GM12801 (cell line): ENCODE results near the gene MTTP.

ENCODE experiments used
- TF ChIP-seq, protein P1 (sequence below): IDR thresholded peaks from one replicate; pipeline ENCODE4 v1.5.1; 2011; ENCODE audit warnings: control low read depth; ENCODE audit not compliant: insufficient read length; ENCODE audit errors: extremely low read depth

MTTP gene

DNA sequence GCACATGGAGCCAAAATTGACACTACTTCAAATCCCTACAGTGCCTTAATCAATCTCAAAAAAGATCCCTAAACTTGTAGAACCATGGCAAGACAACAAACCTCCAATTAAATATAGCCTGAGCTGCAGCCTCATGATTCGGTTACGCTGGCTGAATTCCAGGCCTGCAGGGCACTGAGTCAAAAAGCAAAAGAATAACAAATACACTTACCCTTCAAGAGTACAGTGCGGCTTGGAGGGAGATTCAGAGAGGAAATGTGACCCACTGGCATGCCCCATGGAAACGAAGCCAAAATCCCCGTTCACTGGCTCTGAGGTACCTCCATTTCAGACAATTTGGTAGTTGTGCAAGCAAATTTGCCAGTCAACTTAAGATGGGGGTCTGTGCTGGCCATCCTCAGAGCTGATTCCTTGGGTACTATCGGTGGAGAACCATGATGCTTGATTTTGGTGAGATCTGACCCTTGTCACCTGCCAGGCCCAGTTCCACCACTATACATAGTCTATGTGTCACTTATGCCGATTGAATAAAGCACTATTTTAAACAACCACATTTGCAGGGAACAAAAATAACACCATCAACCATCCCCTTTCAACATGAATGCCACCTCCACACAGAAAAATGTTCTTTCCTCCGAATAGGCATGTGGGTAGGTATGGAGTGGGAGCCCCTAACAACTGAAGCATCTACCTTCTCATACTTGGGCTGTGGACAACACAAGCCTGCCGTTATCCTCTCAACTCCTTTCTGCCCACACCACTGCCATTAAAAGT, 80.9 kb downstream of the MTTP start:
- TF ChIP-seq, protein P1, sequence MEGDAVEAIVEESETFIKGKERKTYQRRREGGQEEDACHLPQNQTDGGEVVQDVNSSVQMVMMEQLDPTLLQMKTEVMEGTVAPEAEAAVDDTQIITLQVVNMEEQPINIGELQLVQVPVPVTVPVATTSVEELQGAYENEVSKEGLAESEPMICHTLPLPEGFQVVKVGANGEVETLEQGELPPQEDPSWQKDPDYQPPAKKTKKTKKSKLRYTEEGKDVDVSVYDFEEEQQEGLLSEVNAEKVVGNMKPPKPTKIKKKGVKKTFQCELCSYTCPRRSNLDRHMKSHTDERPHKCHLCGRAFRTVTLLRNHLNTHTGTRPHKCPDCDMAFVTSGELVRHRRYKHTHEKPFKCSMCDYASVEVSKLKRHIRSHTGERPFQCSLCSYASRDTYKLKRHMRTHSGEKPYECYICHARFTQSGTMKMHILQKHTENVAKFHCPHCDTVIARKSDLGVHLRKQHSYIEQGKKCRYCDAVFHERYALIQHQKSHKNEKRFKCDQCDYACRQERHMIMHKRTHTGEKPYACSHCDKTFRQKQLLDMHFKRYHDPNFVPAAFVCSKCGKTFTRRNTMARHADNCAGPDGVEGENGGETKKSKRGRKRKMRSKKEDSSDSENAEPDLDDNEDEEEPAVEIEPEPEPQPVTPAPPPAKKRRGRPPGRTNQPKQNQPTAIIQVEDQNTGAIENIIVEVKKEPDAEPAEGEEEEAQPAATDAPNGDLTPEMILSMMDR, result no peak

DNA sequence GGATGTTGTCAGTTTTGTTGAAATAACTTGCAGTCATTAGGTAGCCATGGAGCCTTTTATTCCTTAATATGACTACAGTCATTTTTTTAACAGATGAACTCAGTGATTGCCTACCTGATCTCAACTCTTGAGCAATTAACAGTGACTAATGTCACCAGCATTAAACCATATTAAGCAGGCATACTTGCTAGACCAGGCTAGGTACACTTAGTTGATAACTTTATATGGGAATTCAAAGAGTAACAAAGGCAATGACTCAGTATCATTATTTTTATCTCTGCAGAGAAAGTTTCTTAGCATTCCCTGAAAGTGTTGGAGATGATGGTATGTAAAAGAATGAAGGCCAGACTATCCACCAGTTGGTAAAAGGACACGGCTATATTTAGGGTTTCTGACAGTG, 83.2 kb downstream of the MTTP start, which contains the start of gene C4orf54:
C4orf54 (minus strand) TSS at position 31 of the 400 bp plus-strand sequence. CDS start 3,180 bp downstream, outside the sequence.
- TF ChIP-seq, protein P1, result no peak

DNA sequence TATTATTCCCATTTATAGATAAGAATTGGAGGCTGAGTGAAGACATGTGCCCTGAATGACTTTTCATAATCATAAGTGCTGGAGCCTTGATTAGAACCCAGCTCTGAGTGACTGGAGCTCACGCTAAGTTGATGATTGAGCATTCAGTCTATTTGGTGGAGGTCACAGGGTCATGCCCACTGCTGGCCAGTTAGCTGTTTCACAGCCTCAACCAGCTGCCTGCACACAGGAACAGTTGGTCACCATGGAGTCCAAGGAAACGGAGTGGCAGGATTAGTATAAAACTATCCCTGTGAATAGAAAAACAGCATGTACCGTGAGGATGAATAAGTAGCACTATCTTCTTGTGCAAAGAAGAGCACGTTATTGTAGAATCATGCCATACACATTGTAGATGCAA, 84.0 kb downstream of the MTTP start:
- TF ChIP-seq, protein P1, result no peak

DNA sequence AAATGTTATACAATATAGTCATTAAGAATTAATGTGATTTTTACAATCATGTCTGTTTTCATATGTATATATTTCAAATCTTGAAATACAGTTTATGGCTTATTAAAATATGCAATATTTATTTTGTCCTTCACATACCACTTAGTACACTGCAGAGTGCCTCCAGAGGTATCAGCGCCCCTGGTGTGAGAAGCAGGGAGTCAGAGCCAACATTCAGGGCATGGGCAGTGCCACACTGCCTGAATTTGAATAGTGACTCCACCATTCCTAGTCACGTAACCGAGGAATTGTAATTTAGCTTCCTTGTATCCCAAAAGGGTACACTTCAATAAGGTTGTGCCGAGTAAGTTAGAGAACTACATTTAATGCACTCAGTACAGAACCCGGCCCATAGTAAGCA, 87.3 kb downstream of the MTTP start:
- TF ChIP-seq, protein P1, result no peak

DNA sequence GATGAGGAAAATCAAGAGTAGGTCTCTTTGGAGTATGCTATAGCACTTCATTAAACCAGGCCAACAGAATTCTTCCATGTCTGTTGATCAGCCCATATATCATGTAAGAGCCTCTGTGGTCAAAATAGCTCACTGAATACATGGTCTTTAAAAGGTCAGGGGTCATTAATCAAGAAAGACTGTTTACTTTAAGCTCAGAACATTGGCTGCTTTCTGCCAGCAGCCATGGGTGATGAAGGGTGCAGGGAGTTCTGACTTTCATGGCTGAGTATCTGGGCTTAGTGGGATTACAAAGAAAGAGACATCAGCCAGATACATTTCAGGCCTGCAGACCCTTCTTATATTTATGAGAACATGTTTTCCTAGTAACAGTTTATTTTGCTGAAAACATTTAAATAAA, 90.1 kb downstream of the MTTP start:
- TF ChIP-seq, protein P1, result no peak

DNA sequence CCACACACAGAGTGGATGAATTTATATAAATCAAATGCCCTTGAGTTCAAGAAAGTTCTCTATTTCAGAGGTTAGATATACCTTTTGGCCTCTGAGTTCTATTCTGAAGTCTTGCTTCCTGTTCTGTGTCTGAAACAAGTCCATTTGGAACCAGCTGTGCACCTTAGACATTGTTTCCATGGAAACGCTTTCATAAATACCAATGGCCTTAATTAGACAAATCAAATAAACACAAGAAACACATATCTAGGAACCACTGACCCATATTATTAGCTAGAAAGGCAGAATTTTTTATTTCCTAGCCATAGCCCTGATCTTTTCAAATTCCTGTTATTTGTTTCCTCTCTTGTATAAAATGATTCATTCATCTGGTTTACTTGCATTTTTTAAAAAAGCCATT, 91.4 kb downstream of the MTTP start:
- TF ChIP-seq, protein P1, result no peak

DNA sequence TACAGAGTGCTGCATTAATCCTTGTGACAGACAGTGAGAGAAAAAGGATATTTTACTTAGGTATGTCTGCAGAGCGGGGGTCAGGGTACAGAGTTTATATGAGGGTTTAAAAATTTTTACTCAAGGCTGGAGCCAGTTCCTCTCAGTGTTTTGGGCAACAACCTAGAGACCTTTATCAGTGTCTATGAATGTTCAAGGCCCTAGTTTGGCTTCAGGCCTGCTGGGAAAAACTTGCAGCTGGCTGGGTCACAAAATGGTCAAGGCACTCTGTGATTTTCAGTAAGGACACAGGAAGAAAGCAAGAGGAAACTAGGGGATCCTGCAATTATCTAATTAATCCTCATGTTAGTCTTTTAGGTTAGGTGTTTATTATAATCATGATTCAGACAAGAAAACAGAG, 93.8 kb downstream of the MTTP start:
- TF ChIP-seq, protein P1, result no peak

DNA sequence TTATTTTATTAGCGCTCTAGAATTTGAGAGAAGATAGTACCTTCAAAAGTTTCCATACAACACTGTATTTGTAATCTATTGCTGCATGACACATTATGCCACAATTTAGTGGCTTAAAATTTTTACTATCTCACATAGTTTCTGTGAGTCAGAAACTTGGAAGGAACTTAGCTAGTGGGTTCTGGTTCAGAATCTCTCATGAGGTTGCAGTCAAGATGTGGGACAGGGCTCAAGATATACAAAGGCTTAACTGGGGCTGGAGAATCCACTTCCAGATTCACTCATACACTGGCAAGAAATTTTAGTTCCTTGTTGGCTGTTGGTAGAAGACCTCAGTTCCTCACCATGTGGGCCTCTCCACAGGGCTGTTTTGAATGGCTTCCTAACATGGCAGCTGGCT, 94.5 kb downstream of the MTTP start:
- TF ChIP-seq, protein P1, result no peak
